Endometrium (tissue), 2 donors: ENCODE measurements around the gene KRTAP5-8.
"Not testable (repeated sequence)": the region's sequence is repeated elsewhere in the genome, so short reads cannot be mapped to it uniquely, and the experiment has no call there.

Experiments
- FAIRE-seq: peaks from 2 replicates; lab custom pipeline; 2012; peaks lifted over from hg19 to GRCh38; lab: Jason Lieb, UNC
- donor health status: control.
- donor health status: control.

The KRTAP5-8 gene, protein sequence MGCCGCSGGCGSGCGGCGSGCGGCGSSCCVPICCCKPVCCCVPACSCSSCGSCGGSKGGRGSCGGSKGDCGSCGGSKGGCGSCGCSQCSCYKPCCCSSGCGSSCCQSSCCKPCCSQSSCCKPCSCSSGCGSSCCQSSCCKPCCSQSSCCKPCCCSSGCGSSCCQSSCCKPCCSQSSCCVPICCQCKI

DNA sequence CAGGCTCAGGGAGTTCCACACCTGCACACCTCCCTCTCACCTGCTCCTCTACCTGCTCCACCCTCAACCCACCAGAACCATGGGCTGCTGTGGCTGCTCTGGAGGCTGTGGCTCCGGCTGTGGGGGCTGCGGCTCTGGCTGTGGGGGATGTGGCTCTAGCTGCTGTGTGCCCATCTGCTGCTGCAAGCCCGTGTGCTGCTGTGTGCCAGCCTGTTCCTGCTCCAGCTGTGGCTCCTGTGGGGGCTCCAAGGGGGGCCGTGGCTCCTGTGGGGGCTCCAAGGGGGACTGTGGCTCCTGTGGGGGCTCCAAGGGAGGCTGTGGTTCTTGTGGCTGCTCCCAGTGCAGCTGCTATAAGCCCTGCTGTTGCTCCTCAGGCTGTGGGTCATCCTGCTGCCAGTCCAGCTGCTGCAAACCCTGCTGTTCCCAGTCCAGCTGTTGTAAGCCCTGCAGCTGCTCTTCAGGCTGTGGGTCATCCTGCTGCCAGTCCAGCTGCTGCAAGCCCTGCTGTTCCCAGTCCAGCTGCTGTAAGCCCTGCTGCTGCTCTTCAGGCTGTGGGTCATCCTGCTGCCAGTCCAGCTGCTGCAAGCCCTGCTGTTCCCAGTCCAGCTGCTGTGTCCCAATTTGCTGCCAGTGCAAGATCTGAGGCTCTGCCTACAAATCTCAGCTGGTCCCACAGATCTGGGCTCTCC lies at the start of gene KRTAP5-8:
KRTAP5-8 (plus strand) TSS at position 49 of the 689 bp plus-strand sequence; CDS start at position 80, 31 bp downstream.
- not testable (repeated sequence) for FAIRE-seq

DNA sequence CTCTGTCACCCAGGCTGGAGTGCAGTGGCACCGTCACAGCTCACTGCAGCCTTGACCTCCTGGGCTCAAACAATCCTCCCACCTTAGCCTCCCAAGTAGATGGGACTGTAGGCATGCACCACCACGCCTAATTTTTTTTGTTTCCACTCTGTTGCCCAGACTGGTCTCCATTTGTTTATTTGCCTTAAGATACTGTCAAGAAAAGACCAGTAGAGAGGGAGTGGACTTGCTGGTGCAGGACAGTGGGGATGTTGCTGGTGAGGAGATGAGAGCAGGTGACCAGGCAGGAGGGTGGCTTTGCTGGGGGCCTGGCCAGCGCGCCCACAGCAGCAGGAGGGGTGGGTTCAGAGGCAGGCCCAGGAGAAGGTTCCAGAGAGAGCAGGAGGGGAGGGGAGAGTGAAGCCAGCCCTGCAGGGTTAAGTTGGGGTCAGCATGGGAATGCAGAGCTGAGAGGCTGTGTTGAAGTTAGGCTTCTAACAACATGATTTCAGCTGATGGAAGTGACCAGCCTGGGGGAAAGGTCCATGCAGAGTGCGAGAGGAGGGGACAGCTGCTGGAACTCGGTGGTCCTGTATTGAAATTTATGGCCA lies 49.0 kb upstream of the KRTAP5-8 start:
- FAIRE-seq, result no peak

DNA sequence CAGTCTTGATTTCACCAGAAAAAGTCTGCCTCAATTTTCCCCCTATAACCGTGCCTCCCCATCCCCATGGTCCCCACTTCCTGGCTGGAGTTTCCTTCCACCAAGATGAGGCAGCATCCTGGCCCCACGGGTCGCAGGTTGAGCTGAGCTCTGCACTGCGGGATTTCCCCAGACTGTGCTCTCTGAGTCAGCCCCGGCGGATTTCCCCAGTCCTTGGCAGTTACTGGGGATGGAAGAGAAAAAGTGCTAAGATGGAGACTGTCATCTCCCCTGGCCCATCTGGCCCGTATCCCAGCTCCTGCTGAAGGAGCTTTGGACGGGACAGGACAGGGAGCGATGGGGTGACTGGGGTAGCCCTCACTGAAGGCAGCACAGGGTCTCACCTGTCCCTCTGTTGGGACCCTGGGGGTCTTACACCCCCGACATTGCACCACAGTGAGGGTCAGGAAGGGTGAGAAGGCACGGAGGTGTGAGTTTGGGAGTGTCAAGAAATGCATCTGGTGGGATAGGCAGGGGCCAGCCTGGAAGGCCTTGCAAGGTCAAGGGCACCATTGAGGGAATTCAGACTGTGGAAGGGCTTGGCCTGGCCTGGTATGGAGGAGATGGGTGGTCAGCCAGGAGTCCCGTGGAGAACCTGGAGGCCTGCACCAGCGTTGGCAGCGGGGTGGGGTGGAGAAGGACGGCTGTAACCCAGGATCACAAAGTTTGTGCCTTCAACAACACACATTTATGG lies 48.3 kb upstream of the KRTAP5-8 start:
- FAIRE-seq, result no peak

DNA sequence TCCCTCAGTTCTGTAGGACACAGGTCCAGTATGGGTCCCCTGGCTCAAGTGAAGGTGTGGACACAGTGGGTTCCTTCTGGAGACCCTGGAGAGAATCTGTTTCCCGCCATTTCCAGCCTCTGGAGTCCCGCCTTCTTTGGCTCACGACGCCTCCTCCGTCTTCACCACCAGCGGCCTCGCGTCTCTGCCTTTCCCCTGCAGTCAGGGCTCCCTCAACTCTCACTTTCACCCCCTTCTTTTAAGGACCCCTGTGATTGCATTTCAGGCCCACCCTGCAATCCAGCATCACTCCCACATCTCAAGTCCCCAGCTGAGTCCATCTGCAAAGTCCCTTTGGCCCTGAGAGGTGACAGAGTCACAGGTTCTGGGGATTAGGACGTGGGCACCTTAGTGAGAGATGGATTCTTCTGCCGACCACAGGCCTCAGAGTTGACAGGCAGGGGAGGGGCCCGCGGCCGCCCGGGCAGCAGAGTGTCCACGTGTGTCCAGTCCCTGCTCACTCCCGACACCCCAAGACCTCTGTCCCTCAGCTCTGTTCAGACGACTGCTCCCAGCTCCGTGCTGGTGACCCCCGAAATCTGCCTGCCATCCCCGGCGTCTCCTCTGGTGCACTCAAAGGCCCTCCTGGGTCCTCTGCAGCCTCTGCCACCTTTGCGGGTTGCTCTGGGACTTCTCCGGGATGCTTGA lies 47.6 kb upstream of the KRTAP5-8 start:
- FAIRE-seq, result no peak

DNA sequence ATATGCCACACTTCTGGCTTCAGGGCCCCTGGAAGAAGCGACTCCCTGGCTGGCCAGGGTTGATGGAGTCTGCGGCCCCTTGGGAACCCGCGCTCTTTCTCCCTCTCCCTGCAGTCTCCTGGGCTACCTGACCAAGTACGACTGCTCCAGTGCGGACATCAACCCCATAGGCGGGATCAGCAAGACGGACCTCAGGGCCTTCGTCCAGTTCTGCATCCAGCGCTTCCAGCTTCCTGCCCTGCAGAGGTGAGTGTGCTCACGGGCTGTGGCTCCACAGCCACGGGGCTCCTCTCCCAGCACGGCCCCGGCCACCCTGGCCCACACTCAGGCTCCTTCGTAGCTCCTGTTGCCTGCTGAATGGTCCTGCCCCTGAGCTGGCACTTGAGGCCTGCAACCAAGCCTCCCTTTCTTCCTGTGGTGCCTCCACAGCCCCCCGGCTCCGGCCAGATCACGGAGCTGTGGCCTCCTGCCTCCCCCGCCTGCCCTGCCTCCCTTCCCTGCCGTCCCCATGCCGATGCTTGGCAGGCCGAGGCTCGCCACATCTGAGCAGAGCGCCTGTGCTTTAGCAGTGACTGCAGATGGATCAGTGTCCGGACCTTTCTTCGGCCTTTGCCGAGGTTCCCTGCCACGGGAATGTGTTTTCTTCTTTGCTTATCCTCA lies 47.0 kb upstream of the KRTAP5-8 start:
- no peak for FAIRE-seq

DNA sequence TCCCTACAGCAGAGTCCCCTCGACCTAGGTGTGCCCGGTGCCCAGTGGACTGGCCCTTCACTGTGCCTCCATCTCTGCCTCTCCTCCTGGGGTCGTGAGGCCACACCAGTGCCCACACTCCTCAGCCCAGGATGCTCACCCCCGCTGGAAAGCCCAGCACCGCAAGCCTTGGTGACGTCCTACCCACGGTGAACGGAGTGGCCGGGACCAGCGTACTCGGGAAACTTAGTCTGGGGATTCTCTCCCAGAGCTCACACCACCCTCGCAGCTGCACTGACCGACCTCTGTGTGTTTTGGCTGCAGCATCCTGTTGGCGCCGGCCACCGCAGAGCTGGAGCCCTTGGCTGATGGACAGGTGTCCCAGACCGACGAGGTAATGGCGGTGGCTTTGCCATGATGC lies 46.3 kb upstream of the KRTAP5-8 start:
- FAIRE-seq, result no peak

DNA sequence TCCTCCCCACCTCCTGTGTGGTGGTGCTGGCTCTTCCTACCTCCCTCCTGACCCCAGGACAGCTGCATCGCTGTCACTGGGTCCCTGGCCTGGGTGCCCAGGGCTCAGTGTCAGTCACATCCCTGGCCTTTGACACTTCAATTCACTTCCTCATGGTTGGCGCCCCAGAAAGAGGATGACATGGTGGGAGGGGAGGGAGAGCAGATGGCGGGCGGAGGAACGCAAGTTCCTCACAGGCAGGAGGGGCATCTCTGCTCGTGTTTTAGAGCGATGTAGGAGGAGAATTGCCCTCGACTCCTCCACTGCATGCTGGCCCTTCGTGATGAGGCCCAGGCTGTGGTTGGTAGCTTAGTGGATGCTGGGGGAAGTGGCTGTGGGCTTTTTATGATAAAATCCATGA lies 45.9 kb upstream of the KRTAP5-8 start:
- FAIRE-seq, result no peak

DNA sequence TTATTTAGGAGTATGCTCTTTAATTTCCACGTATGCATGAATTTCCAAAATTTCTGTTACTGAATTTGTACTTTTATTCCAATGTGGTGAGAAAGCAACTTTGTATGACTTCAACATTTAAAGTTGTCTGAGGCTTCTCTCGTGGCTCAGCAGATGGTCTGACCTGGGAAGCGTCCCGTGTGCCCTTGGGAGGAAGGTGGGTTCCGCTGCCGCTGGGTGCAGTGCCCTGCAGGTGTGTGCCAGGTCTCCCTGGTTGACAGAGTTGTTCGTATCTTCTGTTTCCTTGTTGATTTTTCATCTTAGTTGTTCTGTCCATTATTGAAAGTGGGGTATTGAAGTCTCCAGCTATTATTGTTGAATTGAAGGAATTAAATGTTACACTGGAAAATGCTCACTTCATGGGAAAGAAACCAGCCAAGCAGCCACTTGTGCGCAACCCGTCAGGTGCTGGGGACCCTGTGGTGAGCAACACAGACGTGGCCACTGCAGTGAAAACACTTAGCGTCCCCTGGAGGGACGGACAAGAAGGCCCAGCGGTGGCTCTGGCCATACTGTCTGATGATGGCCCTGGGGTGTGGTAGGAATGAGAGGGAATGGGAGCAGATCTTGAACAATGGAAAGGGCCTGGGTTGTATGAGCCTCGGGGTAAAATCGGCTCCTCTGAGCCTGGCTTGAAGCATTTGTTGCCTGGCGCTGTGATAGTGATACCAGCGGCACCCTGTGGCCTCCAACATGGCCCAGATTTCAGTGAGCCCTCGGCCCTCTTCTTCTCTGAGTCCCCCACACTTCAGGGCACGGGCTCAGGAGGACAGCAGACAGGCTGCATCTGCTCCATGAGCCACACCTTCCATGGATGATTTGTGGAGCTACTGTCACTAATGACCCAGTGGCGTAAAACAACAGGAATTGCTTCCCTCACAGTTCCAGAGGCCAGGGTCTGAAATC lies 42.3 kb upstream of the KRTAP5-8 start:
- FAIRE-seq, result no peak

DNA sequence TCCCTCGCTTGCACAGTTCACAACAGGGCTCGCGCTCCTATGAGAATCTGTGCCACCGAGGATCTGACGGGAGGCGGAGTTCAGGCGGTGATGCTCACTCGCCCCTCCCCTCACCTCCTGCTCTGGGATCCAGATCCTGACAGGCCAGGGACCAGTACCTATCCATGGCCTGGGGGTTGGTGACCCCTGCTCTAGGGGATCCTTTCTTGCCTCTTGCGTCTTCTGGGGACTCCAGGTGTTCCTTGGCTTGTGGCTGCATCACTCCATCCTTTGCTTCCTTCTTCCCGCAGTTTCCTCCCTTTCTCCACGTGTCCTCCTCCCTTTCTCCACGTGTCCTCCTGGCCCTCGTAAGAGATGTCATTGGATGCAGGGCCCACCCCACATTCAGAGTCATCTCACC lies 41.4 kb upstream of the KRTAP5-8 start:
- FAIRE-seq, result no peak

DNA sequence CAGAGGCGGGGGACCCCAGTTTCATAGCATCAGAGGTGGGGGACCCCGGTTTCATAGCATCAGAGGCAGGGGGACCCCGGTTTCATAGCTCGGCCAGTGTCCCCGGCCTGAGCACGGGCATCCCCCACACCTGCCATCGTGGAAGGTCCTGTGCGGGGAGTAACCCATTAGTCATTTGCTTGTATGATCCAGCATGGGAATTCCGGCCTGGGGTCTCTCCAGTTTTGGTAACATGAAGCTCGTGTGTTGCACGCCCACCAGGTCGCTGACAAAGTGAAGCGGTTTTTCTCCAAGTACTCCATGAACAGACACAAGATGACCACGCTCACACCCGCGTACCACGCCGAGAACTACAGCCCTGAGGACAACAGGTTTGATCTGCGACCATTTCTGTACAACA lies 39.7 kb upstream of the KRTAP5-8 start:
- FAIRE-seq, result no peak

DNA sequence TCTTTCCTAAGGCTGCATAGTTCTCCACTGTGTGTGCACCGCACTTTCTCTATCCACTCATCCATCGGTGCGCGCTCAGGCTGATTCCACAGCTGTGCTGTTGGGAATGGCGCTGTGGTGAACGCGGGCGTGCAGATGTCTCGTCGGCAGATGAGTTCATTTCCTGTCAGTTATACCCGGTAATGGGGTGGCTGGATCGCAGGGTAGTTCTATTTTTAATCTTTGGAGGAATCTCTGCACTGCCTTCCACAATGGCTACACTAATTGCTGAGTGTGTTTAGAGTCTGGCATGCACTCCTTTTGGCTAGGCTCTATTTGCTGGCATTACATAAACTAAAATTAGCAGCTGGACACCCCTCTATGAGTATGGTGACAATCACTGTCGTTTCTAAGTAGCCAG lies 38.7 kb upstream of the KRTAP5-8 start:
- no peak for FAIRE-seq

DNA sequence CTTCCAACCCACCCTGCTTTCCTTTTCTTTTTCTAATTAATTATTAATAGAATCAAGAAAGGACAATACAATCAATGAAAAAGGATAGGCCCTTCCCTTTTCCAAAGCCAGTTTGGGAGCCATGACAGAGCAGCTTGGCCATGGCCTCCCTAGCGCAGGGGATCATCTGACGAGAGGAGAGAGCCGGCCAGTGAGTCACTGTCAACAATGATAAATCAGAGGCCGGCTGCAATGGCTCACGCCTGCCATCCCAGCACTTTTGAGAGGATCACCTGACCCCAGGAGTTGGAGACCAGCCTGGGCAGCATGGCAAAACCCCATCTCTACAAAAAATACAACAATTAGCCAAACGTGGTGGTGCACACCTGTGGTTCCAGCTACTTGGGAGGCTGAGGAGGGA lies 38.3 kb upstream of the KRTAP5-8 start:
- no peak for FAIRE-seq

DNA sequence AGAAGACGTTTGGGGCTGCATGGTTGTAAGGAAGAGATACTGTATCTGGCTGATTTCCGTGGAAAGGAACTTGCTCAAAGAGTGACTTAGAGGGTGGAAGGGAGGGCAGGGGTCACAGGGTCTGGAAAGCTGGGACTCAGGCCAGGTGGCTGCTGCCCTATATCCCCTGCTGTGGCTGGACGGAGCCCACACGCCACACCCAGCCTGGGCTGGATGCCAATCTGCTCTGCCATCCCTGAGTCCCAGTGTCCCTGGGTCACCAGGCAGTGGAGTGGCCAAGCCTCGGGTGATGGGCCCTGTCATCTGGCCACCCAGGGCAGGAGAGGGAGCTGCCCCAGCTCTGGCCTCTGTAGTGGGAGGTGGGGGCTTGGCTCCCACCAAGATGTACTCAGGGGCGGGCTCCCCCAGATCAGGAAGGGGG lies 37.2 kb upstream of the KRTAP5-8 start:
- no peak for FAIRE-seq

DNA sequence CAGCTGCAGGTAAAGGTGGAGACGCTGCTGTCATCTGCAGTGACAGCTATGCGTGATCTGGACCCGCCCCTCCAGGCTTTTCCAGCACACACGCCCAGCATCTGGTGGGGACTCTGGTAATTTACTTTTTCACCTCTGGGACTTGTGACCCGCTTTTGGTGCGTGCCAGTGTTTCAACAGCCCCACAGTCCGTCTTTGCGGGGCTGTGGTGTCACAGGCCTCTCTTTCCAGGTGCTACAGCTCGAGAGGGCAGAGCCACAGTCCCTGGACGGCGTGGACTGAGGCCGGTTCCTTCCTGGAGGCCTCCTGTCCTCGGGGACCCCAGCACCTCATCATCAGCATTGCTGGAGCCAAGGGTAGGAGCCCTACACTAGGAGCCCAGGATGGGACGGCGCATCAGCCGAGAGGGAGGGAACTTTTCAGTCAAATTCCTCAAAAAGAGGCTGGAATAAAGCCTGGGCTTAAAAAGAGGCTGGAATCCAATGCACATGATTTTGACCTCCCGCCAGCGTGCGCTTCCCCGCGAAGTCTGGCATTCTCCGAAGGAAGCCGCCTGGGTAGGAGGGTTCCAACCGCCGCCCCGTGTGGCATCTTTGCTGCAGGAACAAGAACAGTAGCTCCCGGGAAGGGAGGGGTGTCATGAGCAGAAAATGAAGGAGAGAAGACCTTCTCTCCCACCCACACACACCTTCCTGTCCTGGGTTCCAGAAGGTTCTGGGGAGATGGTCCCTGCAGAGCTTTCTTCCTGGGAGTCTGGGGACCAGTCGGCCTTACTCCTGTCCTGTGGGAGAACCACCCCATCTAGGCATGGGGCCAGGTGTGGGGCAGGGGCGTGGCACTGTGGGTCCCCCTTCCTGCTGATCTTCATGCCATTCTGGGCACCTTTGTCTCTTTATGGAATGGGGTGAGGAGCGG lies 36.5 kb upstream of the KRTAP5-8 start:
- FAIRE-seq, result no peak

DNA sequence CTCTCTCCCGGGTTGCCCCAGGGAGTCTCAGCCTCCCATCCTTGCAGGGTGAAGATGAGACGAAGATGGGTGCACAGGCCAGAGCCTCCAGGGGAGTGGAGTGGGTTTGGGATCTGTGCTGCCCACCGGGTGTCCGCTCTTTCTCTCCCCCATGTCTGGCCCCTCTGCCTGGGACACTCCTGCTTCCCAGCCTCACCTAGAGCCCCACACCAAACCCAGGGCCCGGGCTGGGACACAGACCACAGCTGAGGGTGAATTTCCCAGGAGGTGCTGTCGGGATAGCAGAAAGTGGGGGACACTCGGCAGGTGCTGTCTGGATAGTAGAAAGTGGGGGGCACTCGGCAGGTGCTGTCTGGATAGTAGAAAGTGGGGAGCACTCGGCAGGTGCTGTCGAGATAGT lies 35.8 kb upstream of the KRTAP5-8 start:
- FAIRE-seq, result no peak

DNA sequence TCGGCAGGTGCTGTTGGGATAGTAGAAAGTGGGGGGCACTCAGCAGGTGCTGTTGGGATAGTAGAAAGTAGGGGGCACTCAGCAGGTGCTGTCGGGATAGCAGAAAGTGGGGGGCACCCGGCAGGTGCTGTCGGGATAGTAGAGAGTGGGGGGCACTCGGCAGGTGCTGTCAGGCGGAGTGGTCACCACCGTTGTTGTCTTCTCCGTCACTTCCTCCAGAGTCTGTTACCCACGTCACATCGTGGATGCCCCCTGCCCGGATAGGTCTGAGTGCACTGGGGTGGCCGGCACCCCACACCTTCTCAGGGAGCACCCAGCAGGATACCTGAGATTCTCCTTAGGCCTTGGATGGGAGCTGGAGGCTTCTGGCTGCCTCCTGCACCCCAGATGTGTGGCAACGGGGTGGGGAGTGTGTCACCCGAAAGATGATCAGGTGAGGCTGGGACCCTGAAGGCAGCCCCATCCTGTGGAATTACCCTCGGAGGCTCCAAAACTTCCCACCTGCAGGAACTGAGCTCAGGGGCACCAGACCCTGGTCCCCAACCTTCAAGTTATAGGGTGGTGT lies 34.9 kb upstream of the KRTAP5-8 start:
- no peak for FAIRE-seq

DNA sequence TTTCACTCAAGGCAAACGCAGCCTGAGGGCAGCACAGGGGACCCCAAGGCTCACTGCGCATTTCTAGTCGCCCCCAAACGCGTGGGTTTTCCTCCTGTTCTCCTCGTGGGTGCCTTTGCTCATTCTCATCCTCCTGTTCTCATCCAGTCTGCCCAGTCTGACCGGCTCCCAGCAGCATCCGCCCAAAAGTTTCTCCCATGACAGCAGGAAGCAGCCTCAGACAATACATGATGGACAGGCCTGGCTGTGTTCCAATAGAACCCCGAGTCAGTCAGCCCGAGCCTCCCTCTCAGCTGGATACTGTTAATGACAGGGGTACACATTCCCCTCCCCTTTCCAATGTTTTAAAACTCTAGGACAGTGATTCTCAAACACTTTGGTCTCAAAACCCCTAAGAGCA lies 33.3 kb upstream of the KRTAP5-8 start:
- no peak for FAIRE-seq

DNA sequence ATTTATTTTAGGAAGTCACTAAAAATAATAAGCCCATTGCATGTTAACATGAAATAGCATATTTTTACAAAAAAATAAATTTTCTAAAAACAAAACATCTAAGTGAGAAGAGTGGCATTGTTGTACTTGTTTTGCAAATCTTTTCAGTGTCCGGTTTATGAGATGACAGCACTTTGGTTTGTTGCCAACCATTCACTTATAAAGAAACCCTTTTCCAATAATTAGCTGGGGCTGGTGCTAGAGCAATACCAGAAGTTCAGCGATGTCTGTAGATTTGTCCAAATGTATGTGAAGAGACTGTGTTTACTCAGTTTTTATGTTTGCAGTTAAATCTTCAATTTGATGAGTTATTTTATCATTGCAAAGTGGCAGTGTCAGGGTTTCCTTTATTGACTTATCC lies 32.8 kb upstream of the KRTAP5-8 start:
- no peak for FAIRE-seq

DNA sequence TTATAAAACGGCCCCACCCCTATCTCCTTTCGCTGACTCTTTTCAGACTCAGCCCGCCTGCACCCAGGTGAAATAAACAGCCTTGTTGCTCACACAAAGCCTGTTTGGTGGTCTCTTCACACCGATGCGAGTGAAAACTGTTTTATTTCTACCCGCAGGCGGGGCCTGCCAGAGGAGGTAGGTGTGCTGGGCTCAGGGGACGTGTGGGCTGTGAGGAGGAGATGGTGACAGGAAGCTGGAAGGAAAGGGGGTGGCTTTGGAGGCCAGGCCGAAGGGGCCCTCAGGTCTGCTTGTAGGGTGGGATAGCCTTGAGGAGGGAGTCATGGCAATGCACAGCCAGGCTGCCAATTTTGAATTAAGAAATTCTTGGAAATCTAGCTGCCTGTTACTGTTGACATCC lies 32.0 kb upstream of the KRTAP5-8 start:
- FAIRE-seq, result no peak
